Measurements from ENCODE around the gene CCSER1.
"Not testable (repeated sequence)": the region's sequence is repeated elsewhere in the genome, so short reads cannot be mapped to it uniquely, and the experiment has no call there.

CCSER1 gene

DNA sequence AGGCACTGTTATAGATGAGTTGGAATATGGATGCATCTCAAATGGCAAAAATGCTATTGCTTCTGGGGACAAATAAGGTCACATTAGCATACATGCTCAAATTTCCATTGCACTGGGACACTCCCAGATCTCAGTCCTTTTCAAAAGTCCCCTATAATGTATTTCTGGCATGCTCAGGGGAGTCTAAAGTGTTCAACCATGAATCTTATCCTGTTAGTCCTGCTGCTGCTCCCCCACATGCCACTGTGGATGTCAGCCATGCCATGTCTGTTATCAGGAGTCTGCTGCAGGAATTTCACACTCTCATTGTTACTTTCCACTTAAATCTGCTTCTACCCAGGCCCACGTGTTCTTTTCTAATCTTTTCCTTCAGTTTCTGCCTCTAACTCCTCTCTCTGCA lies 1000.6 kb downstream of the CCSER1 start:
- in situ Hi-C loops (cut with MboI; ENCODE audit: low sequenced_read_pairs, unreplicated experiment): no loop called here
- DNase-seq (ENCODE audit: low spot score): no peak
- TF ChIP-seq, protein P1, sequence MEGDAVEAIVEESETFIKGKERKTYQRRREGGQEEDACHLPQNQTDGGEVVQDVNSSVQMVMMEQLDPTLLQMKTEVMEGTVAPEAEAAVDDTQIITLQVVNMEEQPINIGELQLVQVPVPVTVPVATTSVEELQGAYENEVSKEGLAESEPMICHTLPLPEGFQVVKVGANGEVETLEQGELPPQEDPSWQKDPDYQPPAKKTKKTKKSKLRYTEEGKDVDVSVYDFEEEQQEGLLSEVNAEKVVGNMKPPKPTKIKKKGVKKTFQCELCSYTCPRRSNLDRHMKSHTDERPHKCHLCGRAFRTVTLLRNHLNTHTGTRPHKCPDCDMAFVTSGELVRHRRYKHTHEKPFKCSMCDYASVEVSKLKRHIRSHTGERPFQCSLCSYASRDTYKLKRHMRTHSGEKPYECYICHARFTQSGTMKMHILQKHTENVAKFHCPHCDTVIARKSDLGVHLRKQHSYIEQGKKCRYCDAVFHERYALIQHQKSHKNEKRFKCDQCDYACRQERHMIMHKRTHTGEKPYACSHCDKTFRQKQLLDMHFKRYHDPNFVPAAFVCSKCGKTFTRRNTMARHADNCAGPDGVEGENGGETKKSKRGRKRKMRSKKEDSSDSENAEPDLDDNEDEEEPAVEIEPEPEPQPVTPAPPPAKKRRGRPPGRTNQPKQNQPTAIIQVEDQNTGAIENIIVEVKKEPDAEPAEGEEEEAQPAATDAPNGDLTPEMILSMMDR (IDR thresholded peaks at IDR 0.05; ENCODE audit: borderline replicate concordance, control extremely low read depth, extremely low read depth, insufficient read depth, missing control alignments): no peak

DNA sequence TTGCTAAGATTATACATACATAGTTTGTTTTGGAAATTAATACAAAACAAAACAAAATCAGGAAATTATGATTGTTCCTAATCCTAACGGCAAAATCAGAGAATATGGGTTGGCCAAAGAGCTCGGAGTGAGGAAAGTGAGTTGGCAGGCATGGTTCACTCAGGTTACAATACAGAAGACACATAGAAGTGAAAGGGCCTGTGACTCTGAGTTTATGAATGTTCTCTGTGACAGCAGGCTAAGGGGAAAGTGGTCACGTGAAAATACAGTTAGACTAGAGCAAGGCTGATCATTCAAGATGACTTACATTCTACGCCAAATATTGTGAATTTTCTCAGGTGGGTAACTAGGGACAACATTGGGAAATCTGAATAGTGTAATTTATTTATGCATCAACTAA lies 1001.3 kb downstream of the CCSER1 start:
- TF ChIP-seq, protein P1 (IDR thresholded peaks at IDR 0.05; ENCODE audit: borderline replicate concordance, control extremely low read depth, extremely low read depth, insufficient read depth, missing control alignments): no peak
- in situ Hi-C loops (cut with MboI; ENCODE audit: low sequenced_read_pairs, unreplicated experiment): no loop called here
- DNase-seq (ENCODE audit: low spot score): no peak

DNA sequence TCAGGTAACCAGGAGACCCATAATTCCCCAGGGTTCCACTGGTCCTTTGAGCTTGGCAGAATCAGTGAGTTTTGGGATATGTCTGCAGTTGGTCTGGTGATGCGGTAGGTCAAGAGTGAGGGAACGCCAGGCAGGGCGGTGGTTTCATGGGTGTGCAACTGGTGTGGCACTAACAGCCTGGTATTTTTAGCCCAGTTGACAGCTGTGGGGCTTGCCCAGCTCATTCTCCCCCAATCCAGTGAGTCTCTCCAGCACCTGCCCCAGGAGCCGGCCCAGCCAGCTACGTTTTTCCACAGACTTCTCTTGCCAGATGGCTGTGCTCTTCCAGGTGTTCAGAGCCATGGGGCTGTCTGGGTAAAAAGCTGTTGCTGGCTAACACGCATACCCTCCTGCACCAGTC lies 1019.9 kb downstream of the CCSER1 start:
- DNase-seq (ENCODE audit: low spot score): no peak
- in situ Hi-C loops (cut with MboI; ENCODE audit: low sequenced_read_pairs, unreplicated experiment): no loop called here
- TF ChIP-seq, protein P1 (IDR thresholded peaks at IDR 0.05; ENCODE audit: borderline replicate concordance, control extremely low read depth, extremely low read depth, insufficient read depth, missing control alignments): no peak

DNA sequence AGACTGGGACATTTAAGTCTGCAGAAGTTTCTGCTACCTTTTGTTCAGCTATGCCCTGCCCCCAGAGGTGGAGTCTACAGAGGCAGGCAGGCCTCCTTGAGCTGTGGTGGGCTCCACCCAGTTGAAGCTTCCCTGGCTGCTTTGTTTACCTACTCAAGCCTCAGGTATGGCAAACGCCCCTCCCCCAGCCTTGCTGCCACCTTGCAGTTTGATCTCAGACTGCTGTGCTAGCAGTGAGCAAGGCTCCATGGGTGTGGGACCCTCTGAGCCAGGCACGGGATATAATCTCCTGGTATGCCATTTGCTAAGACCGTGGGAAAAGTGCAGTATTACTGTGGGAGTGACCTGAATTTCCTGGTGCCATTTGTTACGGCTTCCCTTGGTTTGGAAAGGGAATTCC lies 1026.8 kb downstream of the CCSER1 start:
- in situ Hi-C loops (cut with MboI; ENCODE audit: low sequenced_read_pairs, unreplicated experiment): not testable (repeated sequence)

DNA sequence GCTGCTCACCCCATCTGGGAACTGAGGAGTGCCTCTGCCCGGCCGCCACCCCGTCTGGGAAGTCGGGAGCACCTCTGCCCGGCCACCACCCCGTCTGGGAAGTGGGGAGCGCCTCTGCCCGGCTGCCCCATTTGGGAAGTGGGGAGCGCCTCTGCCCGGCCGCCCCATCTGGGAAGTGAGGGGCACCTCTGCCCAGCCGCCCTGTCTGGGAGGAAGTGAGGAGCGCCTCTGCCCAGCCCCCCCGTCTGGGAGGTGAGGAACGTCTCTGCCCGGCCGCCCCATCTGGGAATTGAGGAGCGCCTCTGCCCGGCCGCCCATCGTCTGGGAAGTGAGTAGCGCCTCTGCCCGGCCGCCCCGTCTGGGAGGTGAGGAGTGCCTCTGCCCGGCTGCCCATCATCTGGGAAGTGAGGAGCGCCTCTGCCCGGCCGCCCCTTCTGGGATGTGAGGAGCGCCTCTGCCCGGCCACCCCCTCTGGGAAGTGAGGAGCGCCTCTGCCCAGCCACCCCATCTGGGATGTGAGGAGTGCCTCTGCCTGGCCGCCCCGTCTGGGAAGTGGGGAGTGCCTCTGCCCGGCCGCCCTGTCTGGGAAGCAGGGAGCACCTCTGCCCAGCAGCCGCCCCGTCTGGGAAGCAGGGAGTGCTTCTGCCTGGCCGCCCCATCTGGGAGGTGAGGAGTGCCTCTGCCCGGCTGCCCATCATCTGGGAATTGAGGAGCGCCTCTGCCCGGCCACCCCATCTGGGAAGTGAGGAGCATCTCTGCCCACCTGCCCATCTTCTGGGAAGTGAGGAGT lies 1040.9 kb downstream of the CCSER1 start:
- not testable (repeated sequence) for DNase-seq (ENCODE audit: low spot score)

More for the DNA sequence above, 1026.8 kb downstream of the CCSER1 start:
- not testable (repeated sequence) for DNase-seq (ENCODE audit: low spot score)

DNA sequence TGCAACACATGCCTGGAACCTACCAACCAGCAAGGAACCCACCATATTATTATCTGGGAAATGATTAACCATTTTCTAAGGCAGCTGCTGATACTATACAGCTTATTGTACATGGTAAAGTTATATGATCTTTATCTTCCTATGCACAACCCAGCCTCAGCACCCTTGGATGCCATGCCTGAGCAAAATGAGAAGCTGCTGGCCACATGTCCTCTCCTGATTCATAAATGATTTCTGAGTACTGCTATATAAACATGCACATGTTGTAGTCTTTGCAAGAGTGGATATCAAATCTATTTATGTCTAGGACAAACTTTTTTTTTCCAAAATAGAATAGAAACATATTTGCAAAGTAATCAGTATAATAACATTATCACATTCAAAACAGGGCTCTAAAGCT lies 1043.6 kb downstream of the CCSER1 start:
- TF ChIP-seq, protein P1 (IDR thresholded peaks at IDR 0.05; ENCODE audit: borderline replicate concordance, control extremely low read depth, extremely low read depth, insufficient read depth, missing control alignments): no peak
- DNase-seq (ENCODE audit: low spot score): no peak
- in situ Hi-C loops (cut with MboI; ENCODE audit: low sequenced_read_pairs, unreplicated experiment): no loop called here

More for the DNA sequence above, 1040.9 kb downstream of the CCSER1 start:
- in situ Hi-C loops (cut with MboI; ENCODE audit: low sequenced_read_pairs, unreplicated experiment): not testable (repeated sequence)

DNA sequence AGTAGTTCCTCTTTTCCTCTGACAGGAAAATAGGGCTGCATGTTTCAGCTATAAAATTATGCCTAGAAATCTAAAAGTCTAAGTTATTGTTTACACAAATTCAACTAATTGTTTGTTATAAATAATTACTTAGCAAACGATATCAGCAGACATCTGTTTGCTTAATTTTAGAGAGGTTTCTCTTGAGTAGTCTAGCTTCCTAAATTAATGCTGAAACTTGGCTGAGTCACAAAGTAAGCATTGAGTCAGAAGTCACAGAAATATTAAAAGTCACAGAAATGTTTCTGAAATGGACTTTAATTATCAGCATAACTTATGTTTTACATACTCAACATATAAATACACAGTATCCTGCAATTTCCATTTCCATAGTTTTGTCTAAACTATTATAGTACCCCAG lies 1044.0 kb downstream of the CCSER1 start:
- in situ Hi-C loops (cut with MboI; ENCODE audit: low sequenced_read_pairs, unreplicated experiment): no loop called here
- TF ChIP-seq, protein P1 (IDR thresholded peaks at IDR 0.05; ENCODE audit: borderline replicate concordance, control extremely low read depth, extremely low read depth, insufficient read depth, missing control alignments): no peak
- DNase-seq (ENCODE audit: low spot score): no peak

DNA sequence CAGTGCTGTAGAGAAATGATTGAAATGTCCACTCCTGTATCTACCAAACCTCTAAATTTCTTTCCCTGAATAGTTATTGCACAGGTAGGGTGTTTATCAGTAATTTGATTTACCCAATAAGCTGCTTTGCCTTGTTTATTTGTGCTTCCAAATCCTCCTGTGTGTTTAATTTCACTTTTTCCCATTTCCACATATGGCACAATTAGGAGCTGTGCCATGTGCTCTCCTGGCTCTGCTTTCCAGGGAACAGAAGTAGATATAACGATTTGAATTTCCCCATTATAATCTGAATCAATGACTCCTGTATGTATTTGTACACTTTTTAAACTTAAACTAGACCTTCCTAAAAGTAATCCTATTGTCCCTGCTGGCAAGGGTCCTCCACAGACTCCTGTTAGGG lies 1057.9 kb downstream of the CCSER1 start:
- DNase-seq (ENCODE audit: low spot score); in situ Hi-C loops (cut with MboI; ENCODE audit: low sequenced_read_pairs, unreplicated experiment): not testable (repeated sequence)

Measured in GM13976 (cell line).